ENCODE measurements around the gene HLA-DOA. TPM values are rescaled to one million over a fixed set of nuclear protein-coding genes. Genes with fewer than 3 reads are reported as not detected.

HLA-DOA gene
- total and polyA plus RNA-seq, 10 of the 15 experiments (the other 5 are each of a cell fraction or from before 2014, with no cell fraction given) = 8.8 to 108 (median 58.3) TPM

DNA sequence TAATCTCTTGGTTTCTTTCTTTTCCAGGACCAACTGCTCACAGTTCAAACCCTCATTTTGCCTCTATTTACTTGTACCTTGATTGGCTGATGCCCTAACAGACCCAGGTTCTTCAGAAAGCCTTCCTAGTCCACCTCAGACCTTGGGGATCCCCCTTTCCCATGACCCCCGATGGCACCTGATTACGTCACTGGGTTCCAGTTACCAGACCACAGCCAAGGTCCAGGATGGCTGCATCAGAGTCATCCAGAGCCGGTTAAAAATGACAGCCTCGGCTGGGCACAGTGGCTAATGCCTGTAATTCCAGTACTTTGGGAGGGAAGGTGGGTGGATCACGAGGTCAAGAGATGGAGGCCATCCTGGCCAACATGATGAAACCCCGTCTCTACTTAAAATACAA, 4.5 kb downstream of the HLA-DOA start:
- H3K27ac ChIP-seq (ENCODE audit: control insufficient read depth, insufficient read depth) = no peak overlapping the region
- no peak overlapping the region for H3K4me3 ChIP-seq
- POLR2A ChIA-PET = no interaction called here
- ATAC-seq (no peak), DNase-seq (ENCODE audit: low read depth, low spot score) (no peak), FAIRE-seq (peak; percentile 69)
- WGBS (ENCODE audit: insufficient coverage, insufficient replicate concordance, low lambda C conversion rate, missing lambda C conversion rate) = 77% methylated on average over 6 of the region's 6 CpGs
- no peaks in the 10 kb centered on the region for H3K27me3 ChIP-seq (replicated peaks in 1 of 2; ENCODE audit: control insufficient read depth in 2 of 2, insufficient read depth in 2 of 2, low read length in 1 of 2)
- no TSS peak for BruUV-seq (replicated peaks)
- peaks cover 19% of the 10 kb centered on the region for H3K4me1 ChIP-seq (ENCODE audit: control insufficient read depth, insufficient read depth, low read length)
- intact Hi-C loops (cut with micrococcal nuclease; ENCODE audit: unreplicated experiment) (loop anchor here (5.0 kb wide), 1 partner anchor 242 kb away; no protein-coding TSS in a partner anchor), in situ Hi-C loops (cut with MboI) (loop anchor here (5.0 kb wide), 1 partner anchor 242 kb away; no protein-coding TSS in a partner anchor)
- H2AFZ ChIP-seq (ENCODE audit: control insufficient read depth, low read depth, low read length) = no peak overlapping the region
- no peaks in the 10 kb centered on the region for H4K20me1 ChIP-seq (ENCODE audit: control insufficient read depth, insufficient read depth)
- TF ChIP-seq, protein P1, sequence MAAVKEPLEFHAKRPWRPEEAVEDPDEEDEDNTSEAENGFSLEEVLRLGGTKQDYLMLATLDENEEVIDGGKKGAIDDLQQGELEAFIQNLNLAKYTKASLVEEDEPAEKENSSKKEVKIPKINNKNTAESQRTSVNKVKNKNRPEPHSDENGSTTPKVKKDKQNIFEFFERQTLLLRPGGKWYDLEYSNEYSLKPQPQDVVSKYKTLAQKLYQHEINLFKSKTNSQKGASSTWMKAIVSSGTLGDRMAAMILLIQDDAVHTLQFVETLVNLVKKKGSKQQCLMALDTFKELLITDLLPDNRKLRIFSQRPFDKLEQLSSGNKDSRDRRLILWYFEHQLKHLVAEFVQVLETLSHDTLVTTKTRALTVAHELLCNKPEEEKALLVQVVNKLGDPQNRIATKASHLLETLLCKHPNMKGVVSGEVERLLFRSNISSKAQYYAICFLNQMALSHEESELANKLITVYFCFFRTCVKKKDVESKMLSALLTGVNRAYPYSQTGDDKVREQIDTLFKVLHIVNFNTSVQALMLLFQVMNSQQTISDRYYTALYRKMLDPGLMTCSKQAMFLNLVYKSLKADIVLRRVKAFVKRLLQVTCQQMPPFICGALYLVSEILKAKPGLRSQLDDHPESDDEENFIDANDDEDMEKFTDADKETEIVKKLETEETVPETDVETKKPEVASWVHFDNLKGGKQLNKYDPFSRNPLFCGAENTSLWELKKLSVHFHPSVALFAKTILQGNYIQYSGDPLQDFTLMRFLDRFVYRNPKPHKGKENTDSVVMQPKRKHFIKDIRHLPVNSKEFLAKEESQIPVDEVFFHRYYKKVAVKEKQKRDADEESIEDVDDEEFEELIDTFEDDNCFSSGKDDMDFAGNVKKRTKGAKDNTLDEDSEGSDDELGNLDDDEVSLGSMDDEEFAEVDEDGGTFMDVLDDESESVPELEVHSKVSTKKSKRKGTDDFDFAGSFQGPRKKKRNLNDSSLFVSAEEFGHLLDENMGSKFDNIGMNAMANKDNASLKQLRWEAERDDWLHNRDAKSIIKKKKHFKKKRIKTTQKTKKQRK (IDR thresholded peaks at IDR 0.05; ENCODE audit: low read depth, low read length) = no peak
- TF ChIP-seq ATF7 (IDR thresholded peaks at IDR 0.05; ENCODE audit: low read depth) = 0 out of 2 replicates have a peak, but pooled peaks have one; percentile 12
- H3K9ac ChIP-seq (ENCODE audit: control insufficient read depth, insufficient read depth, low read length) = no peak overlapping the region
- H3K36me3 ChIP-seq (ENCODE audit: control insufficient read depth in 2 of 2, insufficient read depth in 2 of 2, low read length in 1 of 2) = peaks cover 5 to 7% of the 10 kb centered on the region in 2 experiments; a peak in 3 of 4 replicates
- no peak overlapping the region for H3K4me2 ChIP-seq (ENCODE audit: control insufficient read depth, insufficient read depth)
- SMC1A ChIA-PET (ENCODE audit: uncharacterized antibody, unreplicated experiment) = interaction anchor here (0.6 to 1.9 kb wide), 2 partner anchors 10 to 149 kb away, joined by 3 to 5 read pairs; no protein-coding TSS in a partner anchor
- CTCF ChIA-PET = interaction anchor here (3.3 kb wide), 1 partner anchor 143 kb away, joined by 15 read pairs; no protein-coding TSS in a partner anchor
- peaks cover 16% of the 10 kb centered on the region for H3K79me2 ChIP-seq (ENCODE audit: control insufficient read depth, insufficient read depth, low read length)
- RAD21 ChIA-PET (ENCODE audit: unreplicated experiment) = no interaction called here
- no peaks in the 10 kb centered on the region for H3K9me3 ChIP-seq (replicated peaks; ENCODE audit: control insufficient read depth, insufficient read depth, low read length)
